Activated T-cell treated with anti-CD3 and anti-CD28 coated beads, Interleukin-2, amount 50 U/mL, for 48 hours (primary cell): ENCODE measurements around the gene HOXD10.

Experiments
- DNase-seq, 2 experiments: peaks; one replicate each; pipeline ENCODE4 v3.0.0-alpha.2; 2020

HOXD10 gene

DNA sequence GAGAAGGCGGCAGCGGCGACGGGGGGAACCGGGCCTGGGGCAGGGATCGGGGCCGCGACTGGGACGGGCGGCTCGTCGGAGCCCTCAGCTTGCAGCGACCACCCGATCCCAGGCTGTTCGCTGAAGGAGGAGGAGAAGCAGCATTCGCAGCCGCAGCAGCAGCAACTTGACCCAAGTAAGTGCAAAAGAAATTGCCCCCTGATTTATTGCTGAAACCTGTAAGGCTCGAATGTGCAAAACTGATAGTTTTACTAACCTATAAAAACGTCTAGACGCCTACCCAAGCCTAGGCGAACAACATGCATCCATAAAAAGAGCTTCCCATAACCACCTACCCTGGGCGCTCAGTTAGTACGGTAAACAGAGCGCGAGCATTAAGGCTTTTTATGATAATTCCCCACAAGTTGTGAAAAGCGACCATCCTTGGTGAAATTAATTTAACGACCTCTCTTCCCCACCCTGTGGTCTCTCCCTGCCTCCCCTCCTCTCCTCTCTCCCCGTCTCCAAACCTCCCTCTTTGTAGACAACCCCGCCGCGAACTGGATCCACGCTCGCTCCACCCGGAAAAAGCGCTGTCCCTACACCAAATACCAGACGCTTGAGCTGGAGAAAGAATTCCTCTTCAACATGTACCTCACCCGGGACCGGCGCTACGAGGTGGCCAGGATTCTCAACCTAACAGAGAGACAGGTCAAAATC lies 7.0 kb downstream of the HOXD10 start:
- DNase-seq = peak in 1 of 2 experiments; percentile 26

- DNase-seq = peak in 1 of 2 experiments; percentile 10
Observed at GRCh38 chr2:176124110-176124946, 7.8 kb downstream of the HOXD10 start.

GRCh38 chr2:176124947-176125771 lies 8.6 kb downstream of the HOXD10 start:
- DNase-seq = peak in 1 of 2 experiments; percentile 17

GRCh38 chr2:176125772-176126054 lies 9.1 kb downstream of the HOXD10 start:
- no peak for DNase-seq

- peak; percentile 69 to 70 for DNase-seq
Observed at GRCh38 chr2:176126929-176127773, 10.6 kb downstream of the HOXD10 start.

DNA sequence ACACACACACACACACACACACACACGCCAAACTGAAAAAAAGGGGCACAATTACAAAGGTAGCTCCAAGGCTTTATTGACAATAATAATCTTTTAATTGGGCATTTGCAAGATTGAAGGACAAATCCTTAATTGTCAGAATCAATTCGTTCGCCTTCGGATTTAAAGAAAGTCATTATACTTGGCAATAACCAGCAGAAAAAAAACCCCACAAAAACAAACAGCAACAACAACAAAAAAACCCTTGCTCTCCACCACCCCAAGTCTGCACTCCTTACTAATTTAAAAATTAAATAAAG lies 11.1 kb downstream of the HOXD10 start:
- DNase-seq = no peak

- peak; percentile 32 to 36 for DNase-seq
Observed at GRCh38 chr2:176128172-176128981, 11.8 kb downstream of the HOXD10 start.

GRCh38 chr2:176128982-176129796 lies 12.6 kb downstream of the HOXD10 start, which contains the start of gene HOXD8:
HOXD8 (plus strand) TSS chr2:176129705; CDS start chr2:176130367, 662 bp downstream.
- DNase-seq = peak; percentile 33 to 50

DNA sequence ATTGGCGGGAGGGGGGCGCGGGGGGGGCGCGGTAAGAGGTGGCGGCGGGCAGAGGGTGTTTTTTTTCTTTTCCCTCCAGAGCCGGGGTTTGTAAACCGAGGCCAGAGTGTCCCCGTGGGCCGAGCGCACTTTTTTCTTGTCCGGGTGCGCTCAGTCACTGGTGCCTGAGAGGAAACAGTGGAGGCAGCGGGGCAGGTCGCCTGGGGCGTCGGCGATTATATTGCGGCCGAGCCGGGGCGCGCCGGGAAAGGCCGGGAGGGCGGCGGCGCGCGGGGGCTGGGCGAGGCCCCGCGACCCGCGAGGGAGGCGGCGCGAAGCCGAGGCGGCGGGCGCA lies 13.2 kb downstream of the HOXD10 start:
- DNase-seq = no peak

DNA sequence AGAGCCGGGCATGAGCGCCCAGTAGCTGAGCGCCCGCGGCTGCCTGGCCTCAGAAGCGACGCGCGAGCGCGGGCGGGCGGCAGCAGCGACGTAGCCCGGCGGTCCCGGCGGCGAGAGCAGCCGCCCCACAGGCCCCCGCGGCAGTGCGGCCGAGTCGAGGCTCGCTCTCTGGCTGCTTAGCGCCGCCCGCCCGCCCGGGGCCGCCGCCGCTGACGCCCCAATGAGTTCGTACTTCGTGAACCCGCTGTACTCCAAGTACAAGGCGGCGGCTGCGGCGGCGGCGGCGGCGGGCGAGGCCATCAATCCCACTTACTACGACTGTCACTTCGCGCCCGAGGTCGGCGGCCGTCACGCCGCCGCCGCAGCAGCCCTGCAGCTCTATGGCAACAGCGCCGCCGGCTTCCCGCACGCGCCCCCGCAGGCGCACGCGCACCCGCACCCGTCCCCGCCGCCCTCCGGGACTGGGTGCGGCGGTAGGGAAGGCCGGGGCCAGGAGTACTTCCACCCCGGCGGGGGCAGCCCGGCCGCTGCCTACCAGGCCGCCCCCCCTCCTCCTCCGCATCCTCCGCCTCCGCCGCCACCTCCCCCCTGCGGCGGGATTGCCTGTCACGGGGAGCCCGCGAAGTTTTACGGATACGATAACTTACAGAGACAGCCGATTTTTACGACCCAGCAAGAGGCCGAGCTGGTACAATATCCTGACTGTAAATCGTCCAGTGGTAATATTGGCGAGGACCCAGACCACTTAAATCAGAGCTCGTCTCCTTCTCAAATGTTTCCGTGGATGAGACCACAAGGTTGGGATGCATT lies 13.8 kb downstream of the HOXD10 start:
- peak; percentile 38 to 54 for DNase-seq

DNA sequence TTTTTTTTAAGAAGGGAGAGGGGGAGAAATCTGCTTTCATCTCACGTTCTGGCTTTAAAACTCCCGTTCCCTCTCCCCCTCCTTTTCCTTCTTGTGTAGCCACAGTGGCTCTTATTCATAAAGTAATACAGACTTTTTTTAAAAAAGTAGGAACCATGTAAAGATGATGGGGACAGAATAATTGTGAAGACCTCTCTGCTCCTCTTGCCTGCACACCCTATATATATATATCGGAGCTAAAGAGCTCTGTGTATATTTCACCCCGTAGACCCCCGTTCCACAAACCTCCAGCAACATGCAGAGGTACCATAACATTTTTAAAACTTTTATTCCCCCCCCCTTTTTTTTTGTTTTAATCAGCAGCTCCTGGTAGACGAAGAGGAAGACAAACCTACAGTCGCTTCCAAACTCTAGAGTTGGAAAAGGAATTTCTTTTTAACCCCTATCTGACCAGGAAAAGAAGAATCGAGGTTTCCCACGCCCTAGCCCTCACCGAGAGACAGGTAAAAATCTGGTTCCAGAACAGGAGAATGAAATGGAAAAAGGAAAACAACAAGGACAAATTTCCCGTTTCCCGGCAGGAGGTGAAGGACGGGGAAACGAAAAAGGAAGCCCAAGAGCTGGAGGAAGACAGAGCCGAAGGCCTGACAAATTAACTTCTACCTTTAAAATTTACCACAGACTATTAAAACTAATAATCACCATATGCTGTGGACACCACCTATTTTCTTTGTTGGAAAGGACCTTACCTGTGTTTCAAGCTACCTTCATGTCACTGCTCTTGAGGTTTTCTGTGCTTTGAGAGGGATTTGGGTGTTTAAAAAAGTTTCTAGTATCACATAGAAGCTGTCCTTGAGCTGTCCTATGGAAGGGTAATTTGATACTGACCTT lies 14.6 kb downstream of the HOXD10 start:
- no peak for DNase-seq

- DNase-seq = no peak
Observed at GRCh38 chr2:176131848-176132158, 15.2 kb downstream of the HOXD10 start.

GRCh38 chr2:176132205-176133171 lies 15.9 kb downstream of the HOXD10 start:
- peak in 1 of 2 experiments; percentile 23 for DNase-seq

DNA sequence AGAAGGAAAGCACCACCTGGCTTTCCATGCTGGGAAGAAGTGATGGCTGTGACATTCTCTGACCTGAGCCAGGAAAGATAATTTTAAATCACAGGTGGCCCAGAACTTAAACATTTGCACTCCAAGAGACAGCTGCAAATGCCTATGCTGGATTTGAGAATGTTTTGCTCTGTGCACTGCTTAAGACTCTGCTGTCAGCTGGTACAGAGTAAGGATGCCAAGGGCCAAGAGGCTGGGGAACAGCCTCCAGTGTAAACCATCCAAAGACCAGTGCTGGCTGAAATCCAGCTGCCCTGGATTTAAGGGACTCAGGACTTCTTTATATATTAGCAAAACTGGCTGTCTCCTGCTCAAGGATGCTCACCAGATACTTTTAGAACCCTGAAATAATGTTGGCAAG lies 16.8 kb downstream of the HOXD10 start:
- no peak for DNase-seq

GRCh38 chr2:176134035-176134434 lies 17.5 kb downstream of the HOXD10 start:
- DNase-seq = no peak

DNA sequence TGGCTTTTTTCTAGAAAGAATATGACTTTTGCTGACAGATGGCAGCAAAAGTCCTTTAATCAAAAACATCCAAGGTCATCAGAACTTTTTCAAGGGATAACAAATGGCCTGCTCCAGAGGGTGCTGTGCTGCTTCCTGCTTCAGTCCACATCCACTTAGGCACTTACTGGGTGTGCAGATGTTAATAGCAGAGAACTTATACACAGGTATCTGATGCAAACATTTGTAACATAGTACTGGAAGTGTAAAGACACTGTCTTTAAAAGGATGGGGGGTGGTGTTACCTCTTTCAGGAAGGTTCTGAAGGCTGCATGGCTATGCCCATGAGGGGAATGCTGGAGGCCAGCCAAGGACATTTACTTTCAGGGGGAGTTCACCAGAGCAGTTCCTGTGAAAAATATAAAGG lies 18.5 kb downstream of the HOXD10 start:
- DNase-seq = no peak

DNA sequence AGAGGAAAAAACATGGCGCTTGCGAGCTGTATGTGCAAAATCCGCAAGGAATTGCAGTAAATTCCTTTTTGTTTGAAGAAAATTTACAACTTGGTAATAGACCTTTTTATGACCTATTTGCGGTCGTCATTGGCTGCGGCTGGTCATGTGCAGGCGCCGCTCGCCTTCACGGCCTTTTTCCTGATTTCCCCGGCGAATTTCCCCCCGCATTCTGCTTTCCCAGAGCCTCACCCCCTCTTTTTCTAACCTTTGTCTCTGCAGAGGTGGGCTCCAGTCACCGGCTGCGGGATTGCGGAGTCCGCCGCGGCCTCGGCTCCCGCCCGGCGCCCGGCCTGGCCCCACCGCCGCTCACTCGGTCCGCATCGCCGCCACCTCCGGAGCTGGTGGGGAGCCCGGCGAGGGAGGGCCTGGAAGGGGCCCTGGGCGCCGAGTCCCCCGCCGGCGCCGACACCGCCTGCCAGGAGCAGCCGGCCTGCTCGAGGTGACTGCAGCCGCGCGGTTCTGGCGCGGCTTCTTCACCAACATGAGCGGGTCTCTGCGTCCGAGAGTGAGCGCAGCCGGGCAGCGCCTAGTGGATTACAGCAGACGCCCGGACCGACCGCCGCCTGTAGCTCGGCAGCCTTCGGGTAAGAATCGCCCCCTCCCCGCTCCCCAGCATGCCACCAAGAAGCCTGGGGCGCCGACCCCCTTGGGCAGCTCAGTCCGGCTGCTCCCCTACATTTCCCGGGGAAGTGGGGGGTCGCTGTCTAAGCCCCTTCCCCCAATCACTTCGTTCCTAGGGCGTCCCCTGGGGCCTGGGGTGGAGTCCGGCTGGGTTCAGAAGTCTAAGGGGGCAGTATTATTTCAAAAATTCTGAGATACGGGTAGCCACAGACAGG lies 20.0 kb downstream of the HOXD10 start:
- peak in 1 of 2 experiments; percentile 36 for DNase-seq
